ENCODE measurements around the gene RETREG3.
A peak's percentile ranks its signal among the peaks of the same experiment; 100 is the strongest.

- TF ChIP-seq CTCF (IDR thresholded peaks at IDR 0.05) (peak in 7 of 12 donors; percentile 17 to 51 (median 35)), POLR2A (IDR thresholded peaks at IDR 0.05) (peak; percentile 18 to 93)
Measured at GRCh38 chr17:42609182-42609813, at the start of gene RETREG3, which contains the start of gene TUBG1.
